GM18868 (cell line): ENCODE results near the gene CNDP2.
"Not testable (repeated sequence)": the region's sequence is repeated elsewhere in the genome, so short reads cannot be mapped to it uniquely, and the experiment has no call there.

Experiments
- ATAC-seq: cut with Tn5 transposase; IDR thresholded peaks from one replicate; pipeline ENCODE4 v1.9.1; 2021; ENCODE audit warnings: mild to moderate bottlenecking, moderate library complexity; ENCODE audit not compliant: unreplicated experiment

Gene CNDP2

DNA sequence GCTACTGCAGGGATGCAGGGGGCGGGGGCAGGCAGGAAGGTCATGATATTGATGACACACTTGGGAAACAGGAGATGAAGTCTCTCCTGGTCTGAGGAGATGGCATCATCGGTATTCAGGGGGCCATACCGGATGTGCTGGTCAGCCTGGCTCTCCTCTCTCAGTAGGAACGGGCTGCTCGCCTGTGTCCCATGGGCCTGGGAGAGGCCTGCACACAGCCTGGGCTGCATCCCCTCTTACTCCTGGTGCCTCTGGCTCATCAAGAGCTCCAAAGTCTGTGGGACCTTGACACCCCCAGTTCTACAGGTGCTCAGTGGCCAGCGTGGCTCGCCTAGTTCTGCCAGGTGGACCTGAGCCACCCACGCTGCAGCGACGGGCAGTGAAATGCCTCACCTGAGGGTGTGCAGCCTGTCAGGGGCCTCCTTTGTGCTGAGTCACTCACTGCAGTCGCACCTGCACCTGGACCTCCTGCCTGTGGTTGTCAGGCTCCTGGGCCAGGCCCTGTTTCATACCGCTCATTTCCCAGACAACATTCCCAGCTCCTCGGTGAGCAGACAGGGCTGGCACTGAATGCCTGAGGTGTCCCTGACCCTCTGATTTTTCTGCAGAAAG, 19.6 kb downstream of the CNDP2 start:
- no peak for ATAC-seq

DNA sequence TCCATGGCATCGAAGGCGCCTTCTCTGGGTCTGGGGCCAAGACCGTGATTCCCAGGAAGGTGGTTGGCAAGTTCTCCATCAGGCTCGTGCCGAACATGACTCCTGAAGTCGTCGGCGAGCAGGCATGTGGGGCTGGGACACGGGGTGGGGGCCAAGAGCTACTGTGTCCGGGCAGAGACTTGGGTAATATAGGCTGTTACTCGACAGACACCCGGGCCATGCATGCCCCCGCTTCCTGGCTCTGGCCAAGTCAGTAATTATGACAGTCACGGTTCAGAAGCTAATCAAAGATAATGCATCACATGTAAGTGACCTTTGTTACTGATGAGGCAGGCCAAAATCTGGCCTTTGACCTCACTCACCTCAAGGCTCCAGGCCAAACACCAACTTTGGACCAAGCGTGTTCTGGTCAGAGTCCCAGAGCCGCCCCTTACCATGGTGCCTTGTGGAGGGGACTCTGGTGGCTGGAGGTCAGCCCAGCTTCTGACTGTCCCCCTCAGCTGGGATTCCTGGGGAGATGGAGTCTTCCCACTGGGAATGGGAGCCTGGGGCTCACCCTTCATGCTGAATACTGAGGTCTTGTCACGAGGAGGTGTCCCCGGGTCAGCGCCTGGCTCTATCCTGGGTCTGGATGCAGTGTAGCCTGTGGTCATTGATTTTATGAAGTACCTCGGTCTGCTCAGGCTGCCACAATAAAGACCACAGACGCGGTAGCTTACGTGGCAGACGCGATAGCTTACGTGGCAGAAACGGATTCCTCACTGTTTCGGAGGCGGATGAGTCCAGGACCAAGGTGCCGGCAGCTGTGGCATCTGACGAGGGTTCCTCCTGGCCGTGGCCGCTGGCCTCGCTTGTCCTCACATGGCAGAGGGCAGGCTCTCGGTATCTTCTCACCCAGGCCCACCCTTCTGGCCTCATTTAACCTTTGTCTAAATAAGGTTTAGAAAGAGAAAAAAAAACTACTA, 20.4 kb downstream of the CNDP2 start:
- ATAC-seq, result no peak

DNA sequence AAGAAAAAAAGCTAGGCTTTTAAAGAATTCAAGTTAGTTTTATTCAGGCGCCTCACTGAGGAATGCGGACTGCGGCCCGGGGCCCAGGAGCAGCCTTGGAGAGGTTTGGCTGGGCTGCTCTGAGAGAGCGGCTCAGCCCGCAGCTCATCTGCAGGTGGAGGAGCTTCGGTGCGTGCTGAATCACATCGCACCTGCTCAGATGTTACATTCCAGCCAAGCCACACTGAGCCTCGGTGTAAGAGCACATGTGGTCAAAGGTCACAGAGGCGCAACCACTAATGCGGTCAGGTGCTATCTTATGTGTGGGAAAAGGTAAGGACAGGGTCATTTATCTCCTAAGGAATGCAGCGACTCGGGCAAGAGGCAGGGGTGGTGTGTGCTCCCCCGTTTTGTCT, 21.1 kb downstream of the CNDP2 start:
- ATAC-seq, result no peak

DNA sequence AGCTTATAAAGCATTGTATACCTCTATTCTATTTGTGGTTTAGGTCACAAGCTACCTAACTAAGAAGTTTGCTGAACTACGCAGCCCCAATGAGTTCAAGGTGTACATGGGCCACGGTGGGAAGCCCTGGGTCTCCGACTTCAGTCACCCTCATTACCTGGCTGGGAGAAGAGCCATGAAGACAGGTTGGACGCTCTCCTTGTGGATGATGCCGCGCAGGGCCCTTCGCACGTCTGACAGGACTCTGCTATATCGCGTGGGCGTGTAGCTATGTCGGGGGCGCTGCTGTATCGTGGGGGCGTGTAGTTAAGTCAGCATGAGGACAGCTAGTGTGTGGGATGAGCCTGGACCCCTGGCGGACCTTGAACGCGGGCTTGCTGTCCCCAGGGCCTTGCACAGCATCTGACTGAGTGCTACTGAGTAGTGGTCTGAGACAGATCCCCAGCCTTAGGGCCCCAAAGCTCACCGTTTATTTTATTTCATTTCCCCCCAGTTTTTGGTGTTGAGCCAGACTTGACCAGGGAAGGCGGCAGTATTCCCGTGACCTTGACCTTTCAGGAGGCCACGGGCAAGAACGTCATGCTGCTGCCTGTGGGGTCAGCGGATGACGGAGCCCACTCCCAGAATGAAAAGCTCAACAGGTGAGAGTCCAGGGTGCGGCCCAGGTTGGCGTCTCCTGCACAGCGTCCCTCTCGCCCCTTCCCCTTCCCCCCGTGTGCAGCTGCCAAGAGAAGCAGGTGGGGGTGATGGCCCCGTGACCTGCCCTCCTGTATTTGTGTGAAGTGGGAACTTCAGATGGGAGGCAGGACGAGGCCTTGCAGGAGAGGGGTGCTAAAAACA, 22.5 kb downstream of the CNDP2 start:
- ATAC-seq, result no peak

DNA sequence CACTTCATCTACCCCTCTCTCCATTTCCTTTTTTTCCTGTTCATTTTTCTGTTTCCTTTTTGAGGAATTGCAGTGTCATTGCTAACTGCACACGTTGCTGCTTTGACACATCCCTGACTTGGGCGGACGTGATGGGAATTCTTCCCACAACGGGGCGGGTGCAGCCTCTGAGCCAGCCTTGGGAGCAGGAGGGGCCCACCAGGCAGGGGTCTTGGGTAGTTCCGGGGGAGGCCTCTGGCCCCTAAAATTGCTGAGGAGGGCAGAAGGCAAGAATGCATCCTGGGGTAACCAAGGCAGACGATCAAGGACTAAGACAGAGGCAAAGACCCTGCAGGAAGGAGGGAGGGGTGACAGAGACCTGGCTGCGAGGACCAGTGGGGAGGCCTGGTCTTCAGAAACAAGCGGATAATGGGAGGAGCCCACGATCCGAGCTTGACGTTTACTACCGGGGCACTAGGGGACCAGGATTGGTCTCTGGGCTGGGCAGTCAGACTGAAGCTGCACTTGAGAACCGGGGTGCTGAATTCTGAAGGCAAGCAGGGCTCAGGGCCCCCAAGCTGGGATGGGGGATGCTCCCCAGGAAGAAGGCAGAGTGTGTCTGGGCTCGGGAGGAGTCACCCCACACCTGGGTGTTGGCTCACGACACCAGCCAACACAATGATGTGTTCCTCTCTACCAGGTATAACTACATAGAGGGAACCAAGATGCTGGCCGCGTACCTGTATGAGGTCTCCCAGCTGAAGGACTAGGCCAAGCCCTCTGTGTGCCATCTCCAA, 23.3 kb downstream of the CNDP2 start:
- ATAC-seq, result no peak

DNA sequence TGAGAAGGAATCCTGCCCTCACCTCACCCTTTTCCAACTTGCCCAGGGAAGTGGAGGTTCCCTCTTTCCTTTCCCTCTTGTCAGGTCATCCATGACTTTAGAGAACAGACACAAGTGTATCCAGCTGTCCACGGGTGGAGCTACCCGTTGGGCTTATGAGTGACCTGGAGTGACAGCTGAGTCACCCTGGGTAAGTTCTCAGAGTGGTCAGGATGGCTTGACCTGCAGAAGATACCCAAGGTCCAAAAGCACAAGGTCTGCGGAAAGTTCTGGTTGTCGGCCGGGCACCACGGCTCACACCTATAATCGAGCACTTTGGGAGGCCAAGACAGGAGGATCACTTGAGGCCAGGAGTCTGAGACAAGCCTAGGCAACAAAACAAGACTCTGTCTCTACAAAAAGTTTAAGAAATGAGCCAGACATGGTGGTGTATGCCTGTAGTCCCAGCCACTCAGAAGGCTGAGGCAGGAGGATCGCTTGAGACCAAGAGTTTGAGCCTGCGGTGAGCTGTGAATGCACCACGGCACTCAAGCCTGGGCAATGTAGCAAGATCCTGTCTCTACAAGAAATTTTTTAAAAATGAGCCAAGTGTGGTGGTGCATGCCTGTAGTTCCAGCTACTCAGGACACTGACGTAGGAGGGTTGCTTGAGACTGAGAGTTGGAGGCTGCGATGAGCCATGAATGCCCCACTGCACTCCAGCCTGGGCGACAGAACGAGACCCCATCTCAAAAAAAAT, 24.1 kb downstream of the CNDP2 start:
- ATAC-seq, result no peak

DNA sequence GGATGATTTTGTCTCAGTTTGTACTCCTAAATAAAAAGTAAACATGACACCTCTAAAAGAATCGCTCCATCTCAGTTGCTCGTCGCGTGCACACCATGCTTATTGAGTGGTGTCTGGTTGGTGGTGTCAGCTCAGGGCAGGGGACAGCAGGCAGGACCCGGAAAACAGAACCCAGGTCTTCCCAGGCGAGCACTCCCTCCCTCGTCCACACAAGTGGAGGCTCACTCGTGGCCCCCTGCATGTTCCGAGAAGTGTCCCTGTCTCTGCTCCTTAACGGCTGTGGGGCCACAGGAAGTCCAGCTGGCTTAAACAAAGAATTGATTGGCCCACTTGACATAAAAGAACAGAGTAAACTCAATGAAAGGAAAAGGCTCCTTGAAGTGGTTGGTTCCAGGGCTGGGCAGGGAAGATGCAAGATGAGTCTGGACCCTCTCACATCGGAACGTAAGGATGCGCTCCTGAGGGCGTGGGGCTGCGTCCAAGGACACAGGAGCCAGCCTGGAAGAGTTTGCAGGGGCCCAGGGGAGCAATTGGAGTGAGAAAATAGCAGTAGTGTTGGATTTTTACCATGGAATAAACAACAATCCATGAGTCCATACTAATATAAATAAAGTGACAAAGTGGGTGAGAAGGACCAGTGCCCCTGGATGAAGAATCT, 25.0 kb downstream of the CNDP2 start:
- no peak for ATAC-seq

DNA sequence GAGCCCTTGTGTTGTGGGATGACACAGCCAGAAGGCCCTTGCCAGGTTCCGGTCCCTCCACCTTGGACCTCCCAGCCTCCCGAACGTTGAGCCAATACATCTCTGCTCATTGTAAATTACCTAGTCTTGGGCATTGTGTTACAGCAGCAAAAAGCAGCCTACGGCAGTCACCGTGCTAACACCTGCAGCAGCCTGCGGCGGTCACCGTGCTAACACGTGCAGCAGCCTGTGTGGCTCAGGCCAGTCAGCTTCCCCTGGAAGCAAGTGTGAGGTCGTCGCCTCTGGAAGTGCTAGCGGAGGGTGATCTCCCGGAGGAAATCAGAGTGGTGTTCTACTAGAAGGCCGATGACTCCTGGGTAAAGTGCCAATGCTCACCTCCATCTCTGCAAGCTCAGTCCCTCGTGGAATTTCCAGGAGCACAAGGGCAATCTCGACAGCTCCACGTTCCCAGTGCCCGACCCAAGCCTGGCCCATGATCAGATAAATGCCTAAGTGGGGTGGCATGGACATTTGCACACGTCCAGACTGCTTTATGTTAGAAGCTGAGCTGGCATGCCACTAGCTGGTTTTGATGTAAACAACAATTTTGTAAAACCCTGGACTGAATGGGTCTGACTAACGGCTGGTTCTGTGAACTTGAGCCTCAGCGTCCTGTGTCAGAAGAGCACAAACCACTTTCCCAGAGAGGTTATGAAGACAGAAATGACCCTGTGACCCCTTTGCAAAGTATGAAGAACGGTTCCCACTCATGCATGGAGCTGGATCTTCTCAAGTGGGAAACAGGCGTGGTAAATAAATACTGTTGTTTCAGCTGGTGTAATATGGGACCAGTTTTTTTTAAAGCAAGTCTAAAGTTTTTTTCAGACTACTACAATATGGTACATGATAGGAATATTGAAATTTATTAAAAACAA, 26.7 kb downstream of the CNDP2 start:
- no peak for ATAC-seq

DNA sequence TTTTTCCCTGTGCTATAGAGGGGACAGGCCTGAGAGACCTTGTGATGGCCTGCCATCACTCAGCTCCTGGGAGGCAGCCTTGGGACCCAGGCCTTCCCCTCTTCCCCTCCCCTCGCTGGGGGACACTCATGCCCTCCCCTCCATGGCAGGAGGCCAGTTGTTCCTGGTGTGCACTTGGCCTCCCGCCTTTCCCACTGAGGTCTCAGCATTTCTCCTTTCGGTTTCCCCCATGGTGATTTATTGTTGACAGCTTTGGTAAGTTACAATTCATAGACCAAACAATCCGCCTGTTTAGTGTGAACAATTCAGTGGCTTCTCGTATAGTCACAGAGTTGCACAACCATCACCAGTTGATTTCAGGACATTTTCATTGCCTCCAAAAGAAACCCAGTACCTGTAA, 27.9 kb downstream of the CNDP2 start:
- ATAC-seq, result no peak

DNA sequence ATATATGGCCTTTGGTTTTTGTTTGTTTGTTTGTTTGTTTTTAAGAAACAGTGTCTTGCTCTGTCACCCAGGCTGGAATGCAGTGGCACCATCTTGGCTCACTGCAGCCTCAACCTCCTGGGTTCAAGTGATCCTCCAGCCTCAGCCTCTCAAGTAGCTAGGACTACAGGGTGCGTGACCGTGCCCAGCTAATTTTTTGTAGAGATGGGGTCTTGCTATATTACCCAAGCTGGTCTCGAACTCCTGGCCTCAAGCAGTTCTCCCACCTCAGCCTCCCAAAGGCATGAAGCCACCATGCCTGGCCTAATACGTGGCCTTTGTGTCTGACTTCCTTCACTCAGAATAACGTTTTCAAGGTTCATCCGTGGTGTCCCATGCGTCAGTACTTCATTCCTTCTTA, 28.8 kb downstream of the CNDP2 start:
- ATAC-seq, result not testable (repeated sequence)

DNA sequence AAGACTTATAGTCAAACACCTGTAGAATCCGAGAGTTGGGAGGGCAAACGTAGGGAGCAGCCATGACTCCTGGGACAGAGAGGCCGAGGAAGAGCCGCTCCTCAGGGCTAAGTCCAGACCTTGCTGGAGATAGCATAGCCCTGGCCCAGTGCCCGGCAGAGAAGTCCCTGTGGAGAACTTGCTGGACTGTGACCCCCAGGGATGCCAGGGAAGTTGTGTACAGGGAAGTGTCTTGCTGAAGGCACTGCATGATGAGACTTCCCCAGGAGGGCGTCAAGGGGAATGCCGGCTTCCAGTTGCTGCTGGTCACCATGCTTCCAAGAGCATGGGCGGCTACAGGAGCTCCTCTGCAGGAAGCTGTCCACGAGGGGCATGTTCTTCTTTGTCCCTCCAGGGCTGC, 29.6 kb downstream of the CNDP2 start:
- no peak for ATAC-seq

DNA sequence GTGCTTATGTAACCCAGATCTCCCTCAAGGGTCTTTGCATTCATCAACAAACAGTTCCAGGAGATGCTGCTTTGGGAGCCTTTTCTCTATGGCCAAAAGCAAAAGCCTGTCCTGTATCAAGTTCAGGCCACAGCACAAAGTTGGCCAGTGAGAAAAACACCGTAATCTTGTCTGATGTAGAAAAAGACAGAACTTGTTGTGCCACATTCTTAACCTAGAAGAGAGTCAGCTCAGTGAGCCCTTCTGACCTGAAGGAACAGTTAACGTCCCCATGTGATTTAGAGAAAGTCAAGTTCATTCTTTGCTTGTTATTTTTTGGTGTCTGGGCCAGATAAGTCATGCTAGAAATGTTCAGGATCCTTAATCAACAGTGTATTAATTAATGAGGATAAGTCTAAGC, 30.3 kb downstream of the CNDP2 start:
- no peak for ATAC-seq

DNA sequence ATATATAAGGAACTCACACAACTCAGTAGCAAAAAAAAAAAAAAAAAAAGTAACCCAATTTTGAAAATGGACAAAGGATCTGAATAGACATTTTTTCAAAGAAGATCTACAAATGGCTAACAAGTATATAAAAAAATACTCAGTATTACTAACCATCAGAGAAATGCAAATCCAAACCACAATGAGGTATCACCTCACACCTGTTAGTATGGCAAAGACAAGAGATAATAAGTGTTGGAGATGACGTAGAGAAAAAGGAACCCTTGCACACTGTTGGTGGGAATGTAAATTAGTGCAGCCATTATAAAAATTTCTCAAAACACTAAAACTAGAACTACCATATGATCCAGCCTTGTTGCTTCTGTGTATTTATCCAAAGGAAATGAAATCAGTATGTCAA, 32.3 kb downstream of the CNDP2 start:
- no peak for ATAC-seq

DNA sequence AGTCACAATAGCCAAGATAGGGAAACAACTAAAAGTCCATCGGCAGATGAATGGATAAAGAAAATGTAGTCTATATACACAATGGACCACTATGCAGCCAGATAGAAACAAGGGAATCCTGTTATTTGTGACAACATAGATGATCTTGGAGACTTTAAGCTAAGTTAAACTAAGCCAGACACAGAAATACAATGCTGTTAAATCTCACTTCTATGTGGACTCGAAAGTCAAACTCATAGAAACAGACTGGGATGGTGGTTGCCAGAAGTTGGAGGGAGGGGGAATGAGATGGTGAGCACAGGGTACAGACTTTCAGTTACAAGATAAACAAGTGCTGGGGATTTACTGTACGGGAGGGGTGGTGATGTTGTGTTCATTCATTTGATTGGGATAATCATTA, 32.8 kb downstream of the CNDP2 start:
- no peak for ATAC-seq

DNA sequence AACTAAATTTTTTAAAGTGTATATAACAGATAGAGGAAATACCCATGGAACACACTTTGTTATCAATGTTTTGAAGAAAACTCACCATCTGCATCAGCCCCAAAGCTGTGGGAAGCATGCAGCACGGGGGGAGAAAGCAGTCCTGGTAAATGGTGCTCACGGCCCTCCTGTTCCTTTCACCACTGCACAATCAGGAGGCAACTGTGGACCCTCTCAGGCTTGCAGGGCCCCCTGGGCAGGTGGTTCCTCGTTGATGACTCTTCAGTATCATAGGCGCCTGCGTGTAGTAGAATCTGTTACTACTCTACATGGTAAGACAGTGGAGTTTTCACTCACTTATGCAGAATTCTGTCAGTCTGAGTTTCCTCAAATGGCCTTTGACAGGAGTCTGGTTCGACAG, 33.2 kb downstream of the CNDP2 start:
- no peak for ATAC-seq

DNA sequence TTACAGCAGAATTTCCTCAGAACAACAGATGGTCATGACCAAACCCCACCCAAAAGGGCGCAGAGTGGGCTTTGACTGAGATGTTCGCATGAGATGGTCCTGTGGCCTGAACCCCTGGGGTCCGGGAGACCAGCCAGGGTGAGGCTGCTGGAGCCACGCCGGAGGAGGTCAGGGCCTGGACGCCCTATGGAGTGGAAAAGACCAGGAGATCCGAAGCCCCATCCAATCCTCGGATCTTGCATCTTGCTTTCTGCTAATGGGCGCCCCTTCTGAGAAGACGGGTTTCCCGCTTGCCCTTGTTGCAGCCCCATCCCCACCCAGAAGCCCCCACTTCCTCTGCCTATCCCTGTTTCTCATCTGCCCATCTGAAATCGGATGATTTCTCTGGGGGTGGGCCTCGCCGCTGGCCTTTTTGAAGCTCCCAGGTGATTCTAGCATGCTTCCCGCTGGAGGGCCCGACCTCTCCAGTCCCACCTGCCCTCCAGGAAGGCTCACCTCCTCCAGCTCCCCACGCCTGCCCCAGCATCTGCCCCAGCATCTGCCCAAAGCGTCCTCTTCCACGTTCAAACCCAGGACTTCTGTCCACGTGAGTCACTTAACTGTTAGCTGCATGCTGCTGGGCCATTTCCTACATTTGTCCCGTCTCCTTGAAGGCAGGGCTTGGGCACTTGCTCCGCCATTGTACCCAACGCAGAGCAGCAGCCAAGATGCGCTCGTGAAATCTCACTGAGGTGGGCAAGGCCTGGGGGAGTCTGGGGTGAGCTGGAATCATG, 33.8 kb downstream of the CNDP2 start:
- no peak for ATAC-seq

DNA sequence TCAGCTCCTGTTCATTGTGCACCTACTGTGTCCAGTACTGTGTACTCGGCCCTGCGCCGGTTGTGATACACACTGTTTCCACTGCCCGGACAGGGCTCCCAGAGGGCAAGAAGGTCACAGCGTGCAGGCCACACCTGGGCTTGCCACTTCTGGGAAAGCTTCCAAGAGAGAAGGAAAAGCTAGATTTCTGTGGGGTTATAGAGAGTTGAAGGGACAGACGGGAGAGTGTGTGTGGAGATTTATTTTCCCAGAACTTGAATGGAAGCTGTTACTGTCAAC, 34.4 kb downstream of the CNDP2 start:
- no peak for ATAC-seq

DNA sequence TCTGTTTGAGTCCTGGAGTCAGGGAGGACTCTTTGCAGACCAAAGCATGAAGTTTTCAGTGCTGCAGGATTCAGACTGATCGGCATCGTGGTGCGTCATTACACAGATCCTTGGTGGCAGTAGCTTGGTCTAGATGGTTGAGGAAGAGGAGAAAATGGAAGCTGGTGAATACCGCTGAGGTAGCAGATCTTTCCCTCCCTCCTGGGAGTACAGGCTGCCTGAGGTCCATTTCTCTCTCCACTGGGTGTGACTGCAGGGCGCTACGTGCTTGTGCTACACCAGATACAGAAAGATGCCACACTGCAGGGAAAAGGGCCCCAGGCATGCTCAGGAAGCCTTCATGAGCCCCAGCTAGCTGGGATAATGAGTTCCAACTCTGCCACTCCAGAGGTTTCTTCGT, 34.9 kb downstream of the CNDP2 start:
- no peak for ATAC-seq
